ENCODE results near the gene TEX36.
"Not testable (repeated sequence)": the region's sequence is repeated elsewhere in the genome, so short reads cannot be mapped to it uniquely, and the experiment has no call there.

TEX36 gene

DNA sequence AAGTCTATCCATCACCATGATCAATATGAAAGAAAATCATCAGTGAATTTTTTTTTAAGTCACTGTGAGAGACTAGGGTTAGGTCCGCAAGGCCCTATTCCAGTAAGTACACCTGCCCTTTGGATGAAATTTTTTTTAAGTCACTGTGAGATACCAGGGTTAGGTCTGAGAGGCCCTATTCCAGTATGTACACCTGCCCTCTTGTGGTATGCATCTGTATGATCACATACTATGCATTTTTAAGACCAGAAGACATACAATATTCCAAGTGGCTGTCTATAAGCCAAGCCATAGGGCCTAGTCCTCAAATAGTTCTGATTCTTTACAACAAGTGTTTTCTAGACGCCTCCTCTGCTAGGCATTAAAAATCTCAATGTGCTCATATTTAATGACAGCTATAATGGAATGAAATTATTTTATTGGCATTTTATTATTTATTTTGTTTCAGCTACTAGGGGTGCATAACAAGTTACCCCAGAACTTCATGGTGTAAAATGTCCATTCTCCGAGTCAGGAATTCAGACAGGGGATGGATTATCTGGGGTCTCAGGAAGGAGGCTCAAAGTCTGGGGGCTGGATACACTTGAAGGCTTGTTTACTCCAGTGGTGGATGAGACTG, 53.1 kb downstream of the TEX36 start:
- DNase-seq (ENCODE audit: low spot score): peak; percentile 57

GRCh38 chr10:125628104-125629049, 54.6 kb downstream of the TEX36 start:
- no peak for DNase-seq (ENCODE audit: low spot score)

GRCh38 chr10:125627646-125628045, 55.3 kb downstream of the TEX36 start:
- DNase-seq (ENCODE audit: low spot score): no peak

- no peak for DNase-seq (ENCODE audit: low spot score)
These were observed 56.3 kb downstream of the TEX36 start for GRCh38 chr10:125626671-125627070.

DNA sequence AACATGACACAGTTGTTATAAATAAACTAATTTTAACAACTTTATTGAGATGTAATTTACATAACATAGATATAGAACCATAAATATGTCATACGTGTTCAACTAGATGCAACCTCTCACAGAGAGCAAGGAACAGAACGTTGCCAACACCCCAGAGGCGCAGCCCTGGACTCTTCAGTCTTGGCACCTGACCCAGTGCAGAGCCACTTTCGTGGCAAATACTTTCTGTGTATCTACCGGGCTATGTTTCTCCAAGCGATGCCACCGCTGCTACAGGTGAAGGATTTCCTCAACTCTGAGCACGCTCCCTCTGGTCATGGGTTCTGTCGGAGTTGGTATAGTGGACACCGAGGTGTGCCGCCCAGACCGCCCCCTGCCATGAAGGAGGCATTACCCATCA, 57.4 kb downstream of the TEX36 start:
- no peak for DNase-seq (ENCODE audit: low spot score)

DNA sequence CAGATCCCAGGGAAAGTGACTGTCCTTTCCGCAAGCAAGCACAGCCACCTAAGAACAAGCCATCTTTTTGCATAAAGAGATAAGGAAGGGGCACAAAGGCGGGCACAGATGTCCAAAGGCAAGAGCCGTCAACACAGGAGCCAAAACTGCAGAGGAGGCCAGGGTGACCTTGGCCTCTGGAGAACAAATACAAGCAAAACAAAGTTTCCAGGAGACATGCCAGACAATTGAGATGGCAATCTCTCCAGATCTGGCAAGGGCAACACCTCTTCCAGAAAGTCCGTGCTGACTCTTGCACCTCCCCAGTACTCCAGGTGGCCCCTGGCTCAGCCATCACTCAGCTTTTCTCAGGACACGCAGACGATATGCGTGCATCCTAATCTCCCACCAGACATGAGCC, 58.2 kb downstream of the TEX36 start:
- no peak for DNase-seq (ENCODE audit: low spot score)

GRCh38 chr10:125621052-125621451, 61.9 kb downstream of the TEX36 start:
- DNase-seq (ENCODE audit: low spot score): no peak

- no peak for DNase-seq (ENCODE audit: low spot score)
These were observed 62.6 kb downstream of the TEX36 start for GRCh38 chr10:125620401-125620800.

- DNase-seq (ENCODE audit: low spot score): not testable (repeated sequence)
These were observed 69.9 kb downstream of the TEX36 start for GRCh38 chr10:125613062-125613461.

DNA sequence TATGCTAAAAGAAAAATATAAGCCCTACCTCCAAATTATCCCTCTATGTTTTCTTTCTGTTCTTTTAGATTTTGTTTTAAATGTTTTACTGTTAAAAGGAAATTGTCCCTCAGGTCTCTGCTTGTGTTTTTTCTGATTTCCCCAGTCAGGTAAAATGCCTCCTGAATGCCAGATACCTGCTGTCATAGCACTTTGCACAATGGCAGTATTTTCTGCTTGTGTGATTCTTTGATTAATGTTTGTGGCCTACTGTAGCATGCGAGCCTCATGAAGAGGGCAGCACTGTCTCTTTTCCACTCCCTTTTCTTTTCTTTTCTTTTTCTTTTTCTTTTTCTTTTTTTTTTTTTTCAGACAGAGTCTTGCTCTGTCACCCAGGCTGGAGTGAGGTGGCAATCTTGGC, 71.2 kb downstream of the TEX36 start:
- no peak for DNase-seq (ENCODE audit: low spot score)

DNA sequence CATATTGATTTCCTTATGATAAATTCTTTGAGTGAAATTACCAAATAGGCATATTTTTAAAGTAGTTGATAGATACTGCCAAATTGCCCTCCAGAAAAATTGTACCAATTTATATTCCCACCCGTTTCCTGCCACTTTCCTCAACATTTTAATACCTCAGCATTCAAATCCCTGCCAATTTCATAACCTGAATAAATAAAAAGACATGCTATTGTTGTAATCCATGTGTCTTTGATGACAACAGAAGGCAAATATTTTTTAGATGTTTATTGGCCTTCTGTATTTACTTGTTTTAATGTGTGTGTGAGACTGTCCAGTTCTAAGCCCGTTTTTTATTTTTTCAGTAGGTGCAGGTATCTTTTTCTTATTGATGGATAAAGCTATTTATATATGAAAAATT, 71.7 kb downstream of the TEX36 start:
- DNase-seq (ENCODE audit: low spot score): no peak

GRCh38 chr10:125609859-125610258, 73.1 kb downstream of the TEX36 start:
- no peak for DNase-seq (ENCODE audit: low spot score)

- no peak for DNase-seq (ENCODE audit: low spot score)
These were observed 74.5 kb downstream of the TEX36 start for GRCh38 chr10:125608474-125608873.

DNA sequence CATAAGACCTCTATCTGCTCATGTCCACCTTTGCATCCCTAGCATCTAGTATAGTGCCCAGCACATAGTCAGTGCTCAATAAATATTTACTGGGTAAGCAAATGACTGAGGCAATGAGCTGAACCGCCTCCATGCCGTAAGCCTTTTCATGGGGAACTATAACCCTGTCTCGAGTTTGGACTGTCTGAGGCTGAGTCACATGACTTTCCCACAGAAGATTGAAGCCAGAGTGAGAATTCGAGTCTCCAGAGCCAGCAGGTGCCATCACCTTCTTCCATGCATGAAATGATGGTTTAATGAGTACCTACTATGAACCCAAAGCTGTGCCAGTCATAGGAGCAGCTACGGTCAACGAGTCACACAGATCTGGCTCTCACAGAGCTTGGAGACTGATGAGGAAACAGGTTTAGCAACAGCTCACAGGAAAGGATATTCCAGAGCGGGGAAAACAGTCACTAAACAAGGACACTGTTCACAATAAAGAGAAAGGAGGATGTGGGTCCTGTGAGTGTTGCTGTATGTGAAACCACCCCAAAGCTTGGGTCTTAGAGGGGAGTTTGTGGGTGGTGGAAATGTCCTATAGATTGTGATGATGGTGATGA, 75.2 kb downstream of the TEX36 start:
- DNase-seq (ENCODE audit: low spot score): no peak

GRCh38 chr10:125606414-125607010, 76.5 kb downstream of the TEX36 start:
- DNase-seq (ENCODE audit: low spot score): no peak

Measured in NAMALWA (cell line).